SH-SY5Y (cell line): ENCODE results near the gene ING3.

Source experiments
- GATA2 ChIP-seq: IDR thresholded peaks from 2 replicates; pipeline ENCODE4 v1.6.1; 2011; ENCODE audit warnings: mild to moderate bottlenecking, low read depth, low read length
- GATA3 ChIP-seq: IDR thresholded peaks from 2 replicates; pipeline ENCODE4 v1.6.1; 2011; ENCODE audit warnings: low read depth, mild to moderate bottlenecking, low read length, moderate library complexity

- TF ChIP-seq GATA2 (no peak), GATA3 (no peak)
These were observed 9.5 kb upstream of the ING3 start for GRCh38 chr7:120941064-120941463.
